T1000 (cell line): ENCODE data around the gene RPL36.
A peak's percentile ranks its signal among the peaks of the same experiment; 100 is the strongest.
"Not testable (repeated sequence)": the region's sequence is repeated elsewhere in the genome, so short reads cannot be mapped to it uniquely, and the experiment has no call there.

Experiments used
- DNase-seq: peaks from one replicate; lab custom pipeline; 2025; ENCODE audit warnings: mixed read lengths; lab: John Stamatoyannopoulos, UW

The RPL36 gene

GRCh38 chr19:5674714-5675113, 15.4 kb upstream of the RPL36 start:
- DNase-seq, result no peak

- DNase-seq, result no peak
Measured at GRCh38 chr19:5676105-5676771, 13.9 kb upstream of the RPL36 start.

GRCh38 chr19:5676772-5677105, 13.4 kb upstream of the RPL36 start:
- no peak for DNase-seq

GRCh38 chr19:5677136-5677535, 13.0 kb upstream of the RPL36 start:
- DNase-seq, result no peak

GRCh38 chr19:5677580-5677979, 12.5 kb upstream of the RPL36 start:
- DNase-seq, result no peak

- no peak for DNase-seq
Measured at GRCh38 chr19:5678071-5678718, 11.9 kb upstream of the RPL36 start.

- DNase-seq, result no peak
Measured at GRCh38 chr19:5679289-5680083, 10.6 kb upstream of the RPL36 start.

- no peak for DNase-seq
Measured at GRCh38 chr19:5680084-5680436, 10.0 kb upstream of the RPL36 start.

- DNase-seq, result peak; percentile 98
Measured at GRCh38 chr19:5680437-5681368, 9.4 kb upstream of the RPL36 start, which contains the start of the genes HSD11B1L and MICOS13. TSS of gene HSD11B1L (plus strand) at chr19:5681027. CDS start at chr19:5684833, 3,806 bp downstream. TSS of gene MICOS13 (minus strand) at chr19:5680516. CDS start at chr19:5680486, 30 bp downstream.

- no peak for DNase-seq
Measured at GRCh38 chr19:5681391-5682106, 8.5 kb upstream of the RPL36 start.

GRCh38 chr19:5682107-5682482, 8.0 kb upstream of the RPL36 start:
- DNase-seq, result no peak

GRCh38 chr19:5683177-5683886, 6.8 kb upstream of the RPL36 start:
- DNase-seq, result no peak

- no peak for DNase-seq
Measured at GRCh38 chr19:5684694-5685430, 5.2 kb upstream of the RPL36 start.

GRCh38 chr19:5686326-5686646, 3.8 kb upstream of the RPL36 start:
- no peak for DNase-seq

- peak; percentile 98 for DNase-seq
Measured at GRCh38 chr19:5686647-5687359, 3.3 kb upstream of the RPL36 start.

GRCh38 chr19:5687360-5688198, 2.5 kb upstream of the RPL36 start:
- peak; percentile 69 for DNase-seq

GRCh38 chr19:5688262-5688881, 1.7 kb upstream of the RPL36 start:
- not testable (repeated sequence) for DNase-seq
